Left colon (tissue), 2 donors: ENCODE measurements around the gene SBF2. TPM values are rescaled to one million over a fixed set of nuclear protein-coding genes. Genes with fewer than 3 reads are reported as not detected.
A peak's percentile ranks its signal among the peaks of the same experiment; 100 is the strongest.

Source experiments
- ATAC-seq: fragments of 200-7000 bp; cut with Tn5 transposase; one replicate; pipeline ENCODE4 v1.9.1; 2020; ENCODE audit warnings: mild to moderate bottlenecking, moderate library complexity
- DNase-seq, 2 donors: peaks; one replicate each; pipeline ENCODE4 v3.0.0-alpha.2; 2020
- intact Hi-C, 2 donors: fragments of 100-400 bp; cut with DNase I in 1 of 2; cut with micrococcal nuclease in 1 of 2; formaldehyde crosslinking; loops; one replicate each; pipeline versions ENCODE4 v1.11.2 to v1.14.0; 2022; cut with DNase I, micrococcal nuclease
- total RNA-seq, 2 donors: library from RNA; stranded (reverse); fragmentation: NEBNext Ultra II Directional; extraction: Animal tissue kit (Norgen Biotek cat#: 25700); gene quantifications; one replicate each; pipeline ENCODE4 v1.2.1, GENCODE V29; 2021
- donor health status: DM: no; HTN: no; CAD: no.
- donor health status: DM: yes; HTN: yes; CAD: no.

SBF2 gene
- total RNA-seq, 2 donors from 2014 or later, result 46.4 to 49.9 TPM

- DNase-seq (no peak), ATAC-seq (no peak)
- intact Hi-C loops, result no loop called here
Observed at GRCh38 chr11:9763301-9763700, 530.7 kb downstream of the SBF2 start.

DNA sequence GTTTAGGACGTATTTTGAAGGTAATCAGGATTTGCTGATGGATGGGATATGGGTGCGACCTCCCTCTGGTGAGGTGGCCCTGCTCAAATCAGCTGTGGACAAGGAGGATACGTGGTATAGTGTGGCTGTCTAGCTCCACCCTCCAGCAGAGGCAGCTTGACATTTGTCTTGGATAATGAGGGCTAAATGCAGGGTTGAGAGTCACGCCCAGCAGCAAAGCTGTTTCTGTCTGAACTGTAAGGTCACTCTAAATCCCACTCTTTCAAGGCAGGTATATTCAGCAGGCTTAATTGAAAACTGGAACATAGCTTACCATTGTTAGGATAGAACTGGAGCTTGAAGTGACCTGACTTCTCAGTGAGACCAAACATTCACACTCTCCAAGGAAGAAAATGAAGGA, 531.5 kb downstream of the SBF2 start:
- DNase-seq (no peak), ATAC-seq (peak; percentile 16)
- intact Hi-C loops, result no loop called here

DNA sequence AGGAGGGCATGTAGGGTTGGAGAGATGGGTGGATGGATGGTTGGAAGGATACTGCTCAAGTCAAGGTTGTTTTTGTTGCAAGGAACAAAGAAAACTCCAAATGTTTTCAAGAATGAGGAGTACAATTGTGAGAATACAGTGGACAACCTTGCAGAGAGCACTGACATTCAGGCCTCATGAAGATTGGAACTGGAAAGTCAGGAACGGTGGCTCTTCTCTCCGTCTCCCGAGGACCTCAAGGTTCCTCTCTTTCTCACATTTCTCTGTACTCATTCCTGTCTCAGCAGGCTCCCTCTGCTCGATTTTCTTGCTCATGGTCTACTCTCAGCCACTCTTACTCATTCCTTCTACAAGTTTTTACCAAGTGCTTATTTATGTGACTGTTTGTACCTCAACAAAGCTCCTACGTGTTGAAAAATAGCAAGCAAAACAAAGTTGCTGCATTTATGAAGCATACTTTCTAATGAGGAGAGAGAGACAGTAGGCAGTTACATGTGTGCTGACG, 532.5 kb downstream of the SBF2 start:
- ATAC-seq (no peak), DNase-seq (no peak)
- intact Hi-C loops, result no loop called here

- no peak for ATAC-seq
Observed at GRCh38 chr11:9760193-9760575, 533.8 kb downstream of the SBF2 start.

DNA sequence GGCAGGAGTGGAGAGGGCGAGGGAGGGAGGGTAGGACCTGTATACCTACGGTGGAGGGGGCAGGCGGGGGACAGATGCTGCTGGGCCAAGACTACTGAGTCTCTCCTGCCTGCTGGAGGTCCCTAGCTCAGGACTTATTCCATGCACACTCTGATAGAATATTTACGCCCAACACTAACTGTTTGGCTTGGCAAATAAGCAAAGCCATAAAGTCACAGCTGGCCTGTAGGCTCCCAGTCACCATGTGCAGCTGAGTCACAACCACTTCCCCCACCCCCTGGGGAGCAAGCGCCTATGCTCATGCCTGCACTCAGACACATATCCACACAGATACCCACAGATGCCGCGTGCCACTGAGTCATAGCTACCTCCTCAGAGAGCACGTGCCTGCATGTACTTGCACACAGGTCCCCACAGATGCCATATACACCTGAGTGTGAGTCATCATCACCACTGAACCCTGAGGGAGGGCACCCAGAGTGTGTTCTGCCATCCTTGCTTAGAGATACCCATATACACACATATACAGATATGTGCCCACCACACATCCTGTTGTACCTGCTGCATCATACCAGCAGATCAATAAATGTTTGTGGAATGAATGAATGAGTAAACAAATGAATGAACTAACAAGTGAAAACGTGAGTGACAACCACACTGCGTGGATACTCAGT, 534.4 kb downstream of the SBF2 start:
- DNase-seq (peak; percentile 78 to 93), ATAC-seq (peak; percentile 68)
- intact Hi-C loops, result loop anchor here in 1 of 2 donors (5.0 kb wide), 2 partner anchors 213 to 548 kb away; partner anchors contain the start of gene ADM

More at GRCh38 chr11:9760193-9760575, 533.8 kb downstream of the SBF2 start:
- intact Hi-C loops, result no loop called here
- peak; percentile 77 to 79 for DNase-seq

GRCh38 chr11:9758637-9759518, 535.1 kb downstream of the SBF2 start:
- intact Hi-C loops, result loop anchor here in 1 of 2 donors (5.0 kb wide), 2 partner anchors 213 to 548 kb away; partner anchors contain the start of gene ADM
- DNase-seq (peak; percentile 75 to 79), ATAC-seq (peak; percentile 71)

DNA sequence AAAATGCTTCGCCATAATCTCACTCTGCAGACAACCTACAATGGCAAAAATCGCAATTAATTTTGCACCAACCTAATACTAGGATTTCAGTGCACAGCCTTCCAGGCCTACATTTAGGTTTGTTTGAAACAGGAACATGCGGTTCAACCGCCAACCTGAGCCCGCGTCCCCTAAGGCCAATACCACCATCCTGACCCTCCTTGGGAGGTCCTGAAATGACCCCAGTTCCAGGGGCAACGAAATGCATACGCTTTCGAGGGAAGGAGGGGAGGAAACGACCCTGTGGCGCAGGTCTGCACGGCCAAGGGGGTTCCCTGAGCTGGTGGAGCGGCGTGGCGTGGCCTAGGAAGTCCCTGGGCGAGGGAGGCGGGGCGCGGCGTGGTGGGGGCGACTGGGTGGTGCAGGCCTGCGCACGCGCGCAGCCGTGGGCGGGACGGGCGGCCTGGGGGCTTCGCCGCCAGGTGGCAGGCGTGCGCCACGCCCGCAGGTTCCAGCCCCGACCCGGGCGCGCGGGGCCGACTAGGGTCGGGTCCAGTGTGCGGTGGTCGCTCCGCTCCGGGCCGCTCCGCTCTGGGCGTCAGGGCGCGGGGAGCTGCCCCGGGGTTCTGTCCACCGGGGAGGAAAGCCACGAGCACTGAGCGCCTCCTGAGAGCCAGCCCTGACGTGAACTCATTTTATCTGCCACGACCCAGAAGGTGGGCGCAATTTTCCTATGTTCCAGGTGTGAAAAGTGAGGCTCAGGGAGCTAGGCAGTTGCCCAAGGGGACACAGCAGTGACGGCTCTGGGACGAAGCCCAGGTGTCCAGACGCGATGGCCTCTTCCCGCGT, 536.0 kb downstream of the SBF2 start:
- intact Hi-C loops, result loop anchor here in 1 of 2 donors (5.0 kb wide), 2 partner anchors 214 to 549 kb away; partner anchors contain the start of gene ADM
- ATAC-seq, result peak; percentile 72

DNA sequence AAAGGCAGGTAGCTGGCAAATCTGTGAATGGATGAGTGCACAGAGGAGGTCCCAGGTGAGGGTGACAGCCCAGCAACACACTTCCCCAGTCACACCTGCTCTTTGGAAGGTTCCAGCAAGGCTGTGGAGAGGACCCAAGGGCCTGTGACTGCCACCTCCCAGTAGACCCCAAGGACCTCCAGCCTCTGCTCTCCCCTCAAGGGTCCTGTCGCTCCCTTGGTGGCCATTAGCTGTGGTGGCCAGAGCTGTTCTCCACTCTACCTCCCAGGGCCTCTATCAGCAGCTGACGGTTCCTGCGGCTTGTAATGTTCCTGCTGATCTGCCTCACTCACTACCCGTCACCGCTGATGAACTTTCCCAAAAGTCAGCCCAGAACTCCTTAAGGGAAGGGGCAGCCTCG, 537.1 kb downstream of the SBF2 start:
- intact Hi-C loops, result loop anchor here in 1 of 2 donors (5.0 kb wide), 2 partner anchors 215 to 550 kb away; partner anchors contain the start of gene ADM
- ATAC-seq, result no peak
- DNase-seq, result no peak

More for the DNA sequence above, 536.0 kb downstream of the SBF2 start:
- DNase-seq, result peak; percentile 90 to 94

DNA sequence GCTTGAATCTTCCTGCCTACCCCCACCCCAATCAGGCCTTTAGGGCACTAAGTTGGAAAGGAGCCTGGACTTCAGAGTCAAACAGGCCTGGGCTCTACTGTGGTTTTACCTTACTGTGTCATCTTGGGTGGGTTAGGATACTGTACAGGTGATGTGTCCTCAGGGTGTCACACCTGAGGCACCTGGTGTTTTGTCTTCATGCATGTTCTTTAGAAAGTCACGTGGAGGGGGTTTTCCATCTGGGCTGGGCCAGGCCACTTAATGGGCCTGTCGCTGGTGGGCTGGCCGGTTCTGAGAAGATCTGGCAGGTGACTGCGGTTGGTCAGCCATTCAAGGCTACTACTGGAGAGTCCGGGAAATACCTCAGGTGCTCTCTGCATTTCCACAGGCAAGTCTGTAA, 537.6 kb downstream of the SBF2 start:
- ATAC-seq (no peak), DNase-seq (no peak)
- intact Hi-C loops, result loop anchor here in 1 of 2 donors (5.0 kb wide), 2 partner anchors 216 to 551 kb away; partner anchors contain the start of gene ADM

GRCh38 chr11:9755561-9756185, 538.3 kb downstream of the SBF2 start:
- intact Hi-C loops, result loop anchor here in 1 of 2 donors (5.0 kb wide), 2 partner anchors 217 to 552 kb away; partner anchors contain the start of gene ADM
- DNase-seq (no peak), ATAC-seq (no peak)

GRCh38 chr11:9754010-9754471, 540.0 kb downstream of the SBF2 start:
- intact Hi-C loops, result no loop called here
- DNase-seq (no peak), ATAC-seq (no peak)

DNA sequence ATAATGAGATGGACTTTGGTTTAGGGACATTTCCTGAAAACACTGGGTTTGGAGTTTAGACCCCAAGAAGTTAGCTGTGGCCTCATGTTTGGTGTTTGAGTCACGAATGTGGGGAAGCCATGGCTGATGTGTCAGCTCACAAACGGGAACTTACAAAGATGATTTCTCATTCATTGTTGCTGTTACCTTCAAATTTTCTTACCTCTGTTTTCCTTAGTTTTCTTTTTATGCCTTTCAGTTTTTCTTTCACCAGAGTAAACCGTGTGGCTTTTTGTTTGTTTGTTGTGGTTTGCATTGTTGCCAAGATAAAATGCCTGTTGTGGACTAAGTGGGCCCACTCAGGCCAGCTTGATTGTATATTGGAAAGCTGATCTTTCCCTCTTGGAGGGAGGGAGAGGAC, 541.0 kb downstream of the SBF2 start:
- DNase-seq (no peak), ATAC-seq (no peak)
- intact Hi-C loops, result no loop called here

DNA sequence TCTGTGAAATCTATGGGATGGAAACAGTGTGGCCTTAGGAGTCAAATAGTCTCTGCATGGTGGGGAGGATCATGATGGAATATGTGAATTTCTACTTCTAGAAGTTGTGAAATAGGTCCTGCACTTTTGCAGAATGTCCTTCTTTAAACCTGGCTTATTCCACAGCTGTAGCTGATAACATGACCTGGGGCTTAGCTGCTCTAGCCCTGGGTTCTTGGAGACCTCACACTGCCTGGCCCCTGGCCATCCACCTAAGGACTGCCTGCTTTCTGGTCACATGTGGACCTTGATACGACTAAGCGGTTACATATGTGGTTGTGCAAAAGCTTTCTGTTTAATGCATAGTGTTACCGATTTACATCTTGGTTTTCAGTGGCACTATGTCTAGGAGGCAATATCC, 541.9 kb downstream of the SBF2 start:
- ATAC-seq (no peak), DNase-seq (no peak)
- intact Hi-C loops, result no loop called here

DNA sequence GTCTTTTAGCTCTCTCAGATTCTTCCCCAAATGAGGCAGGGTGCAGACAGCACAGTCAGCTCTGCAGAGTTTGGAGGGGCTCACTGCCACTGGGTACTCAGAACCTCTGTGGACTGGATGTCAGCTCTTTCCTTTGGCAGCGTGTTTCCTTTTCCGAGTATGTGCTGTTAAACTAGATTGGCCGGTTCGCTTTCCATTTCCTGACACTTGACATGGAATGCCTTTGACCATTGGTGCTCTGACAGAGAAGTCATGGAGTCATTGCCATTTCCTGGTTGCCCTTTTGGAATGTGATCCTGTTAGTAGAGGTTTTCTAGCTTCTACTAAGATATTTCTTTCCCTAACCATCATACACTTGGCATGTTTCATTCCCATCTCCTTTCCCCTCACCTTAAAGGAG, 543.5 kb downstream of the SBF2 start:
- DNase-seq (no peak), ATAC-seq (peak; percentile 10)
- intact Hi-C loops, result no loop called here

DNA sequence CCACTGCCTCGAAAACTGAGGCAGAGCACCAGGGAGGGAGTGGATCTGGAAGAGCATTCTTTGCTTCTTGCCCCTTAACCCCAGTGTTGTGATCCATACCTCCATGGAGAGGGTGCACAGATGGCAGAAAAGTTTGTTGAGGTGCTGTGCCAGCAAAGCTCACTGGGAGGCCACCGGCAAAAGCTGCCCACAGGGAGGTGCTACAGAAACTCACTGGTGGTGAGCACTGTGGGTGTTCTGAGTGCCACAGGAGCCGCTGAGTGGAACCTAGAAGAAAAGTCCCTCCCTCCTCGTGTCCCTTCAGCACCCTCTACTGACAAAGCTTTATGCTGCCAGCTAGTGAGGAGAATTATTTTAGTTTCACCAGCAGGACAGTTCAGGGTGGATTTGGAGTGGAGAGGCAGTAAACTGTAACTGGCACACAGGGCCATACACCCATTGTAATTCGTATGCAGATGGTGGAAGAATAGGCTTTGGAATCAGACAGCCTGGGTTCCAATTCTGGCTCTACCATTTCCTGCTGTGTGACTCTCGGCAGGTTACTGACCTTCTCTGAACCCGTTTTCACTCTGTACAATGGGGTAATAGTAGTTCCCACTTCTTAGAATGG, 545.6 kb downstream of the SBF2 start:
- intact Hi-C loops, result loop anchor here in 1 of 2 donors (5.0 kb wide), 1 partner anchor 131 kb away; no protein-coding TSS in a partner anchor
- ATAC-seq, result peak; percentile 96
- DNase-seq, result peak; percentile 55 to 59

- intact Hi-C loops, result loop anchor here in 1 of 2 donors (5.0 kb wide), 1 partner anchor 131 kb away; no protein-coding TSS in a partner anchor
- no peak for ATAC-seq
Observed at GRCh38 chr11:9747828-9748227, 546.2 kb downstream of the SBF2 start.

DNA sequence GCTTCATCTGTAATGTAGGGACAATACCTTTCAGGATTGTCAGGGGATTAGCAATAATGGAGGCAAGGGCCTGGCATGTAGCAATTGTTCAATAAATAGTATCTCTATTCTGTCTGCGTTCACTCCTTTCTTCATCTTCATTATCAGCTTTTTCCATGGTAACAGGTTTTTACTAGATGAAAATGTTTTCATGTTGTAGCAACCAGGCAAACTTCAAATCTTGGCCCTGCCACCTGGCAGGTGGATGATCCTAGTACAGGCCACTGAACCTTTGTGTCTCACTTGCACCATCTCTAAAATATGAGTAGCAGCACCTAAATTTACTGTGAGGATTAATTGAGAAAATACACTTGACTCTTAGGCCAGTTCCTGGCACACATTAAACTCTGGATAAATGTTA, 546.8 kb downstream of the SBF2 start:
- no peak for ATAC-seq
- intact Hi-C loops, result loop anchor here in 1 of 2 donors (5.0 kb wide), 1 partner anchor 130 kb away; no protein-coding TSS in a partner anchor
- no peak for DNase-seq

More at GRCh38 chr11:9747828-9748227, 546.2 kb downstream of the SBF2 start:
- DNase-seq, result no peak
